ENCODE measurements around the gene XPNPEP3. TPM values are rescaled to one million over a fixed set of nuclear protein-coding genes. Genes with fewer than 3 reads are reported as not detected.

Gene XPNPEP3
- polyA plus RNA-seq, 1 of the 3 experiments (the other 2 are of a cell fraction): 8.6 TPM

- ChIA-PET CTCF (no interaction called here), POLR2A (no interaction called here)
- Histone ChIP-seq H3K9me3 (no peaks in the 10 kb centered on the region), H2AFZ (ENCODE audit: low read depth) (no peak overlapping the region), H3K27ac (ENCODE audit: low read depth in 2 of 2, low read length in 1 of 2) (no peak overlapping the region), H3K36me3 (replicated peaks in 1 of 2; ENCODE audit: control insufficient read depth in 1 of 2, insufficient read depth in 2 of 2, low read length in 1 of 2) (peaks cover 0 to 5% of the 10 kb centered on the region in 2 experiments), H3K9me2 (no peaks in the 10 kb centered on the region), H3K27me3 (ENCODE audit: insufficient read depth) (no peaks in the 10 kb centered on the region), H4K20me1 (ENCODE audit: insufficient read depth) (no peaks in the 10 kb centered on the region), H3K4me3 (ENCODE audit: low read depth in 2 of 2, low read length in 1 of 2) (no peak overlapping the region), H3K9ac (no peak overlapping the region), H3K4me2 (peak overlapping the region; percentile 84; the same call in 1 of the 2 replicates), H3F3A (replicated peaks; ENCODE audit: insufficient read depth) (peaks cover 3% of the 10 kb centered on the region), H3K4me1 (ENCODE audit: control insufficient read depth in 1 of 2, insufficient read depth in 2 of 2, low read depth in 1 of 2, low read length in 1 of 2) (no peaks in the 10 kb centered on the region; a peak in 2 of 4 replicates), H3K79me2 (ENCODE audit: insufficient read depth) (peaks cover 63% of the 10 kb centered on the region)
- TF ChIP-seq USF2 (IDR thresholded peaks at IDR 0.05; ENCODE audit: borderline replicate concordance, low read depth, low read length): no peak
- TF ChIP-seq NRF1 (IDR thresholded peaks at IDR 0.05; ENCODE audit: low read depth, low read length): no peak
- TF ChIP-seq TCF12 (IDR thresholded peaks at IDR 0.05): no peak
- no peak for TF ChIP-seq RAD21 (IDR thresholded peaks at IDR 0.05; ENCODE audit: low read length)
- TF ChIP-seq ZBTB33 (IDR thresholded peaks at IDR 0.05; ENCODE audit: borderline replicate concordance, low read depth): no peak
- TF ChIP-seq POLR2AphosphoS5 (IDR thresholded peaks at IDR 0.05; ENCODE audit: low read depth, low read length): no peak
- no peak for TF ChIP-seq PBX3 (IDR thresholded peaks at IDR 0.05)
- TF ChIP-seq EZH2phosphoT487 (IDR thresholded peaks at IDR 0.05; ENCODE audit: borderline replicate concordance, low read depth): no peak
- no peak for TF ChIP-seq TAF1 (IDR thresholded peaks at IDR 0.05; ENCODE audit: borderline replicate concordance, low read depth, low read length)
- TF ChIP-seq USF1 (IDR thresholded peaks at IDR 0.05; ENCODE audit: borderline replicate concordance, low read depth): no peak
- no peak for TF ChIP-seq ELF1 (IDR thresholded peaks at IDR 0.05)
- TF ChIP-seq CHD2 (IDR thresholded peaks at IDR 0.05; ENCODE audit: low read length, partially characterized antibody): no peak
- TF ChIP-seq RXRA (IDR thresholded peaks at IDR 0.05; ENCODE audit: borderline replicate concordance, low read depth): no peak
- TF ChIP-seq FOXM1 (IDR thresholded peaks at IDR 0.05; ENCODE audit: low read depth): no peak
- TF ChIP-seq EP300 (IDR thresholded peaks at IDR 0.05; ENCODE audit: borderline replicate concordance in 1 of 2, low read depth in 1 of 2, low read length in 1 of 2): no peak
- DNase-seq: no peak
- 83% methylated on average over 2 of the region's 2 CpGs for WGBS (ENCODE audit: low lambda C conversion rate)
Measured at GRCh38 chr22:40953471-40953870, 96.5 kb downstream of the XPNPEP3 start.

All from SK-N-SH (cell line).